GM18502 (cell line): Measurements from ENCODE around the gene UVSSA.

ENCODE experiments used
- ATAC-seq: cut with Tn5 transposase; IDR thresholded peaks from one replicate; pipeline ENCODE4 v1.9.1; 2021; ENCODE audit warnings: mild to moderate bottlenecking; ENCODE audit not compliant: unreplicated experiment, poor library complexity

Gene UVSSA

GRCh38 chr4:1405254-1405635, 58.2 kb downstream of the UVSSA start:
- ATAC-seq, result no peak

- no peak for ATAC-seq
These were observed 58.8 kb downstream of the UVSSA start for GRCh38 chr4:1405636-1406393.

GRCh38 chr4:1406394-1406980, 59.5 kb downstream of the UVSSA start, which contains the start of gene NKX1-1:
Gene NKX1-1 (minus strand): TSS chr4:1406442. CDS start chr4:1406442, 0 bp downstream.
- no peak for ATAC-seq

- ATAC-seq, result no peak
These were observed 60.1 kb downstream of the UVSSA start for GRCh38 chr4:1406981-1407656.

- no peak for ATAC-seq
These were observed 60.8 kb downstream of the UVSSA start for GRCh38 chr4:1407657-1408333.

- no peak for ATAC-seq
These were observed 61.4 kb downstream of the UVSSA start for GRCh38 chr4:1408418-1408817.

- no peak for ATAC-seq
These were observed 62.1 kb downstream of the UVSSA start for GRCh38 chr4:1409079-1409478.

- ATAC-seq, result no peak
These were observed 62.8 kb downstream of the UVSSA start for GRCh38 chr4:1409491-1410425.

GRCh38 chr4:1410491-1411325, 63.7 kb downstream of the UVSSA start:
- ATAC-seq, result no peak

- ATAC-seq, result no peak
These were observed 64.7 kb downstream of the UVSSA start for GRCh38 chr4:1411436-1412375.

- ATAC-seq, result no peak
These were observed 65.6 kb downstream of the UVSSA start for GRCh38 chr4:1412376-1413203.

- no peak for ATAC-seq
These were observed 66.2 kb downstream of the UVSSA start for GRCh38 chr4:1413204-1413663.

GRCh38 chr4:1413687-1414479, 66.9 kb downstream of the UVSSA start:
- ATAC-seq, result no peak

GRCh38 chr4:1414831-1415680, 68.0 kb downstream of the UVSSA start:
- ATAC-seq, result no peak

- ATAC-seq, result no peak
These were observed 68.6 kb downstream of the UVSSA start for GRCh38 chr4:1415681-1415981.
